ENCODE results near the gene SCYL3. TPM values are rescaled to one million over a fixed set of nuclear protein-coding genes. Genes with fewer than 3 reads are reported as not detected.
"Not testable (repeated sequence)": the region's sequence is repeated elsewhere in the genome, so short reads cannot be mapped to it uniquely, and the experiment has no call there.

SCYL3 gene
- total RNA-seq, 1 experiment from 2014 or later = 4.6 TPM

GRCh38 chr1:169869426-169869825, 24.3 kb downstream of the SCYL3 start:
- H3K4me1 ChIP-seq = no peaks in the 10 kb centered on the region
- H3K36me3 ChIP-seq = peaks cover 26% of the 10 kb centered on the region
- no peak overlapping the region for H3K27ac ChIP-seq
- no peak overlapping the region for H3K4me3 ChIP-seq
- no peaks in the 10 kb centered on the region for H3K9me3 ChIP-seq (replicated peaks)
- DNase-seq = no peak
- no peaks in the 10 kb centered on the region for H3K27me3 ChIP-seq

DNA sequence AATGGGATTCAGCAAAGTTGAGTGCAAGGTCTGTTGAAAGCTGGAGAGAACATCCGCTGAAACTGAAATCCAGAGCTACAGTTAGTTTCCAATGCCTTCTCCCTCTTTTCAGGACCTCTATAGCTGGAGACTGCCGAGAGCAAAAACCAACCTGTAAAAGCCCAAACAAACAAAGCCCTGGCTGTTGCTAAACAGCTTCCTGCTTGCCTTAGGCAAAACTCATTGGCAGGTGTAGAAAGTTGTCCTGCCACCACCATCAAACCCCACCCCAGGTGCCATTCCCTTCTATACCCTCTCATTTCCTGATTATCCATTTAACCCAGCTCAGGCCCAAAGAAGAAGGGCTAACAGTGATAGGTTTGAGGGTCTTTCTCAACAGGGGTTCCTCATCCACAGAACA, 24.7 kb downstream of the SCYL3 start:
- Histone ChIP-seq H3K36me3 (peaks cover 26% of the 10 kb centered on the region), H3K4me3 (no peak overlapping the region), H3K9me3 (replicated peaks) (no peaks in the 10 kb centered on the region)

GRCh38 chr1:169867012-169867675, 26.6 kb downstream of the SCYL3 start:
- Histone ChIP-seq H3K36me3 (peaks cover 17% of the 10 kb centered on the region), H3K4me1 (no peaks in the 10 kb centered on the region), H3K9me3 (replicated peaks) (no peaks in the 10 kb centered on the region), H3K27ac (no peak overlapping the region), H3K27me3 (no peaks in the 10 kb centered on the region), H3K4me3 (no peak overlapping the region)
- no peak for DNase-seq

More for the DNA sequence above, 24.7 kb downstream of the SCYL3 start:
- Histone ChIP-seq H3K4me1 (no peaks in the 10 kb centered on the region), H3K27me3 (no peaks in the 10 kb centered on the region), H3K27ac (no peak overlapping the region)
- no peak for DNase-seq

GRCh38 chr1:169866577-169866976, 27.1 kb downstream of the SCYL3 start:
- H3K27ac ChIP-seq = no peak overlapping the region
- no peaks in the 10 kb centered on the region for H3K9me3 ChIP-seq (replicated peaks)
- no peak for DNase-seq
- no peak overlapping the region for H3K4me3 ChIP-seq
- H3K27me3 ChIP-seq = no peaks in the 10 kb centered on the region
- no peaks in the 10 kb centered on the region for H3K4me1 ChIP-seq
- peaks cover 17% of the 10 kb centered on the region for H3K36me3 ChIP-seq

DNA sequence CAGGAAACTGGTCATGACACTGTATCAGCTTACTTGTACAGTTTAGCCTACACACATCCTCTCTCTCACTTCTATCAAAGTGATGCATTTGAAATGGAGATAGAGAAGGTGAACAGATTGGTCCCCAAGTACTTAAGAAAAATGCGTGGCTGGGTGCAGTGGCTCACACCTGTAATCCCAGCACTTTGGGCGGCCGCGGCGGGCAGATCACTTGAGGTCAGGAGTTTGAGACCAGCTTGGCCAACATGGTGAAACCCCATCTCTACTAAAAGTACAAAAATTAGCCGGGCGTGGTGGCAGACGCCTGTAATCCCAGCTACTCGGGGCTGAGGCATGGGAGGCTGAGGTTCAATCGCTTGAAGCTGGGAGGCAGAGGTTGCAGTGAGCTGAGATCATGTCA, 29.2 kb downstream of the SCYL3 start:
- not testable (repeated sequence) for H3K27ac ChIP-seq, DNase-seq
- H3K36me3 ChIP-seq = peaks cover 19% of the 10 kb centered on the region

GRCh38 chr1:169860750-169861149, 32.9 kb downstream of the SCYL3 start:
- Histone ChIP-seq H3K4me3 (no peak overlapping the region), H3K9me3 (replicated peaks) (no peaks in the 10 kb centered on the region), H3K36me3 (peaks cover 23% of the 10 kb centered on the region), H3K27ac (no peak overlapping the region), H3K4me1 (no peaks in the 10 kb centered on the region), H3K27me3 (no peaks in the 10 kb centered on the region)
- no peak for DNase-seq

More for the DNA sequence above, 29.2 kb downstream of the SCYL3 start:
- H3K4me1 ChIP-seq; H3K9me3 ChIP-seq (replicated peaks); H3K27me3 ChIP-seq; H3K4me3 ChIP-seq: not testable (repeated sequence)

DNA sequence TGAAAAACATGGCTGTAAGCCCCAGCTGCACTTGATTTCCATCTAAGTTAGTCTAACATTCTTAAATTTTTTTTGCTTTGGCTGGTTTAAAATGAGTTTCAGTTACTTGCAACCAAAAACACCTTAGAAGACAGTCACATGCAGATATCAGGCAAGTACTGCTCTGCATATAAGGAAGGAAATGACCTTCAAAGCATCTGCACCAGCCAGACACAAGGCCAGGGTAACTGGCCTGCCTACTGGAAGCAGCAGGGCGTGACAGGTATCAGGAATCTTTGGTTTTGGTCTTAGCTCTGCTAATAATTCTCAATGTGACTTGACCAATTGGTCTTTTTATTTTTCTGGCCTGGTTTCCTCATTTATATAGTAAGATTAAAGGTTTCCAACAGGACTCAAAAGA, 33.5 kb downstream of the SCYL3 start:
- Histone ChIP-seq H3K4me1 (no peaks in the 10 kb centered on the region), H3K36me3 (peaks cover 27% of the 10 kb centered on the region), H3K27me3 (no peaks in the 10 kb centered on the region), H3K27ac (no peak overlapping the region), H3K9me3 (replicated peaks) (no peaks in the 10 kb centered on the region), H3K4me3 (no peak overlapping the region)
- DNase-seq = no peak

GRCh38 chr1:169859001-169859400, 34.7 kb downstream of the SCYL3 start:
- Histone ChIP-seq H3K4me1 (no peaks in the 10 kb centered on the region), H3K27me3 (no peaks in the 10 kb centered on the region), H3K4me3 (no peak overlapping the region), H3K27ac (no peak overlapping the region), H3K36me3 (peaks cover 36% of the 10 kb centered on the region), H3K9me3 (replicated peaks) (no peaks in the 10 kb centered on the region)
- no peak for DNase-seq

GRCh38 chr1:169858467-169858866, 35.2 kb downstream of the SCYL3 start:
- no peaks in the 10 kb centered on the region for H3K4me1 ChIP-seq
- H3K27me3 ChIP-seq = no peaks in the 10 kb centered on the region
- H3K9me3 ChIP-seq (replicated peaks) = no peaks in the 10 kb centered on the region
- no peak overlapping the region for H3K4me3 ChIP-seq
- no peak overlapping the region for H3K27ac ChIP-seq
- peaks cover 40% of the 10 kb centered on the region for H3K36me3 ChIP-seq
- no peak for DNase-seq

DNA sequence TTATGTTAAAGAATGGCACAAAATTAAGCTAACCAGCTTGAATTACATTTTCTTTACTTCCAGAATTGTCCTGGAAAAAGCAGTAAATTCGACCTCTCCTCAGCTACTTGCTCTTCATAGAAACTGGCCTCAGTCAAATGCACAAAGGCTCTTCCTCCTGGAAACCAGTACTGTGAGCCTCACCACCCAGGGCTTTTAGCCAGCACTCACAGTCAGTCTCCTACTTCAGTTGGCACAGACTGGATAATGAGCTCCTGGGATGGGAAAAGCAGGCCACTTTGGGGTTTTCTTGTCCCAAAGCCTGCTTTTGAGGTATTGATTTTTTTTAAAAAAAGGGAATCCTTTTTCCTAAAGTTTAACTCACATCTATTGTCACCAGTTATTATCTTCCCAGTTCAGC, 40.4 kb downstream of the SCYL3 start:
- peaks cover 58% of the 10 kb centered on the region for H3K36me3 ChIP-seq
- no peak for DNase-seq

DNA sequence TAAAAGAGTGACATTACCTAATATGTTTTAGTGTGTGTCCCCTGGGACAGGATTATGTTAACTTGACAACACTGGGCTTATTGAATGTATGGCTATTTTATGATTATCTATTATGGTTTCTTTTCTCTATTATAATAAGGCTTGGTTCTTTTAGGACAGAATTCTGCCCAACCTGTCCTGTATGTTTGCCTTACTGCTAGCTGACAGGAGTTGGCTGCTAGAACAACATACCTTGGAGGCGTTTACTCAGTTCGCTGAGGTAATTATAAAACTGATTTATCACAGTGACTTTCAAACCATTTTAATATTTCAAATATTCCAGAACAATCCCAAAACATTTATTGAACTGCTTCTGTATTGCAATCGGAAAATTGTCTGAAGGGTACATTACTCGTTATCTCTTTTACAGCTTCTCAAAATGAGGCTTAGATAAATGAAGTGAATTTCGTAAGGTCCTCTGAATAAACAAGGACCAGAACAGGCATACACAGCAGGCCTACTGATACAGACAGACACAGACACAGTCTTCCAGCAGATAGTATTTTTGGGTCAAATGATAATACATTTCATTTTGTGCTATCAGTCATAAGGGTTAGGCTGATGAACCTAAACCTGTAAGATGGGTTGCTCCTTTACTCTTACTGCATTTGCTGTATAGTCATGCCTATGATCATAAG, 44.2 kb downstream of the SCYL3 start:
- Histone ChIP-seq H3K27ac (no peak overlapping the region), H3K9me3 (replicated peaks) (no peaks in the 10 kb centered on the region), H3K4me1 (no peaks in the 10 kb centered on the region), H3K27me3 (no peaks in the 10 kb centered on the region), H3K4me3 (no peak overlapping the region), H3K36me3 (peaks cover 62% of the 10 kb centered on the region)
- no peak for DNase-seq

More for the DNA sequence above, 40.4 kb downstream of the SCYL3 start:
- Histone ChIP-seq H3K27me3 (no peaks in the 10 kb centered on the region), H3K4me3 (no peak overlapping the region), H3K4me1 (no peaks in the 10 kb centered on the region), H3K27ac (no peak overlapping the region), H3K9me3 (replicated peaks) (no peaks in the 10 kb centered on the region)

DNA sequence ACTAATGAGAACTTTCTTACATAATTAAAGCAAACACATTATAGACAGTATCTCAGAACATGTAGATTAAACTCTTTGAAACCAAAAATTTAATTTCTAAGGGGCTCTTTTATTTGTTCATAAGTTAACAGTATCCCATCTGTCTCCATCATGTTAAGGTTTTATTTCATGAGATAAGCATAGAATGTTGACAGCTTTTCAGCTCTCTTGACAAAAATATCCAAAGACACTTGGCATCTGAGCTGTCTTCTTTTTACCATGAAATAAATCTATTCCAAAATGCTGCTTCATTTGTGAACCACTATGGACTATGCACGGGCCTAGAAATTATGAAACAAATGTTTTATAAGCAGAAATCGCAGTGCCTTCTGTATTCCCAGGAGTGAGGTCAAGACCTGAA, 45.2 kb downstream of the SCYL3 start:
- DNase-seq = no peak
- Histone ChIP-seq H3K4me3 (no peak overlapping the region), H3K9me3 (replicated peaks) (no peaks in the 10 kb centered on the region), H3K27me3 (no peaks in the 10 kb centered on the region), H3K27ac (no peak overlapping the region), H3K36me3 (peaks cover 61% of the 10 kb centered on the region), H3K4me1 (no peaks in the 10 kb centered on the region)

GRCh38 chr1:169844941-169845608, 48.6 kb downstream of the SCYL3 start:
- Histone ChIP-seq H3K9me3 (replicated peaks) (no peaks in the 10 kb centered on the region), H3K27me3 (no peaks in the 10 kb centered on the region), H3K36me3 (peaks cover 45% of the 10 kb centered on the region), H3K27ac (no peak overlapping the region), H3K4me1 (no peaks in the 10 kb centered on the region), H3K4me3 (no peak overlapping the region)
- DNase-seq = no peak

GRCh38 chr1:169838942-169839341, 54.8 kb downstream of the SCYL3 start:
- Histone ChIP-seq H3K4me3 (no peak overlapping the region), H3K9me3 (replicated peaks) (no peaks in the 10 kb centered on the region), H3K36me3 (peaks cover 52% of the 10 kb centered on the region), H3K4me1 (no peaks in the 10 kb centered on the region), H3K27ac (no peak overlapping the region), H3K27me3 (no peaks in the 10 kb centered on the region)
- no peak for DNase-seq

DNA sequence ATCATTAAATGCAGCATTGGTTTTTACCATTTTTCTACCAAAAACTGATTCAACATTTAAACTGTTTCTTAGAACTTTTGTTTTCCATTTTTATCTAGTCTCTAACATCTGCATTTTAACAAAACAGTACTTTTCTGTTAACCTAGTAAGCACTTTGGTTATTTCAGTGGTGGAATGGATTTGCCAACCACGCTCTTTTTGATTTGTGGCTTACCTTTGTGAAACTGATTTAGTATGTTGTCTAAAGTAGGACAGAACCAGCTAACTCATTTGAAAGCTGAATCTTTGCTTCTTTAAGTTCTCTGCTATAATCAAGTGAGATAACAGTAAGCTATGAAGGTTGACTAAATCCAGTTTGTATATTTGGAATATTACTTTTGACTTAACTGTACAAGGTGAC, 57.5 kb downstream of the SCYL3 start:
- Histone ChIP-seq H3K4me1 (no peaks in the 10 kb centered on the region), H3K4me3 (no peak overlapping the region), H3K27me3 (no peaks in the 10 kb centered on the region), H3K36me3 (peaks cover 57% of the 10 kb centered on the region), H3K27ac (no peak overlapping the region), H3K9me3 (replicated peaks) (no peaks in the 10 kb centered on the region)
- no peak for DNase-seq
